T-cell (primary cell): ENCODE measurements around the gene FRMD3. TPM values are rescaled to one million over a fixed set of nuclear protein-coding genes. Genes with fewer than 3 reads are reported as not detected.

ENCODE experiments used
- ATAC-seq, 4 experiments: fragments of 200-7000 bp in 3 of 4; fragments of 150-1000 bp in 1 of 4; cut with Tn5 transposase; replicated peaks in 1 of 4; 1 replicate in 3 of 4; 2 replicates in 1 of 4; pipeline ENCODE4 v1.10.0; 2021; ENCODE audit warnings: moderate library complexity in 3 of 4, mild to moderate bottlenecking in 2 of 4, moderate number of reproducible peaks in 1 of 4
- CTCF ChIA-PET, 2 donors: fragments of 300-600 bp; sonication (Branson Sonifier 250); formaldehyde crosslinking; loops; one replicate each; lab custom pipeline; 2022; ENCODE audit warnings: antibody characterized with exemption in 2 of 2; lab: Charles Lee
- POLR2A ChIA-PET, 2 donors: fragments of 300-600 bp; sonication (Branson Sonifier 250); formaldehyde crosslinking; loops; one replicate each; lab custom pipeline; 2022; ENCODE audit warnings: antibody characterized with exemption in 2 of 2; lab: Charles Lee
- DNase-seq, 35 experiments: peaks; one replicate each; pipeline versions ENCODE4 v3.0.0 to v3.0.0-alpha.2; 2013 to 2023
- H3K27ac ChIP-seq: one replicate; pipeline ENCODE4 v1.5.1; 2013; ENCODE audit warnings: low read length
- H3K27me3 ChIP-seq, 2 experiments: replicated peaks in 1 of 2; 1 replicate in 1 of 2; 2 replicates in 1 of 2; pipeline versions ENCODE4 v1.6.1 to v1.7.0; 2013; ENCODE audit warnings: low read length in 1 of 2, mixed read lengths in 1 of 2; ENCODE audit not compliant: control insufficient read depth in 2 of 2, insufficient read depth in 2 of 2; ENCODE audit errors: extremely low read depth in 1 of 2
- H3K36me3 ChIP-seq, 2 donors: 1 replicate in 1 of 2; 2 replicates in 1 of 2; pipeline versions ENCODE4 v1.6.1 to v1.7.0; 2013; ENCODE audit warnings: low read length in 1 of 2; ENCODE audit not compliant: control insufficient read depth in 2 of 2, insufficient read depth in 1 of 2; ENCODE audit errors: extremely low read depth in 1 of 2
- H3K4me1 ChIP-seq, 2 experiments: 1 replicate in 1 of 2; 2 replicates in 1 of 2; pipeline versions ENCODE4 v1.6.1 to v1.7.0; 2013; ENCODE audit warnings: low read length in 2 of 2, mixed read lengths in 1 of 2; ENCODE audit not compliant: insufficient read depth in 2 of 2, control insufficient read depth in 1 of 2; ENCODE audit errors: extremely low read depth in 1 of 2
- H3K4me3 ChIP-seq, 2 donors: 1 replicate in 1 of 2; 2 replicates in 1 of 2; pipeline versions ENCODE4 v1.5.1 to v1.7.0; 2013; ENCODE audit warnings: mild to moderate bottlenecking in 2 of 2, low read length in 1 of 2, moderate library complexity in 1 of 2; ENCODE audit not compliant: control insufficient read depth in 1 of 2; ENCODE audit errors: extremely low read depth in 1 of 2
- H3K9me3 ChIP-seq: 2 replicates; pipeline ENCODE4 v1.7.0; 2013
- H3K27ac Mint-ChIP-seq, 2 donors: one replicate each; pipeline ENCODE4 v1.8.0; 2020 to 2021; ENCODE audit warnings: mild to moderate bottlenecking in 2 of 2, mixed read lengths in 2 of 2
- H3K27me3 Mint-ChIP-seq, 2 donors: one replicate each; pipeline ENCODE4 v1.8.0; 2021 to 2022; ENCODE audit warnings: mixed read lengths in 2 of 2
- H3K36me3 Mint-ChIP-seq: one replicate; pipeline ENCODE4 v1.8.0; 2021; ENCODE audit warnings: mixed read lengths
- H3K4me1 Mint-ChIP-seq, 3 donors: one replicate each; pipeline ENCODE4 v1.8.0; 2020 to 2022; ENCODE audit warnings: mixed read lengths in 3 of 3, mild to moderate bottlenecking in 1 of 3
- H3K4me3 Mint-ChIP-seq, 3 donors: one replicate each; pipeline ENCODE4 v1.8.0; 2020 to 2022; ENCODE audit warnings: mild to moderate bottlenecking in 3 of 3, mixed read lengths in 3 of 3, moderate library complexity in 3 of 3
- H3K9me3 Mint-ChIP-seq, 3 donors: one replicate each; pipeline ENCODE4 v1.8.0; 2020 to 2022; ENCODE audit warnings: mixed read lengths in 3 of 3
- WGBS: methylation state at CpG from one replicate; pipeline ENCODE4 v1.1.5; 2013; ENCODE audit warnings: missing lambda C conversion rate; ENCODE audit not compliant: insufficient coverage; 5-methylcytosine and 5-hydroxymethylcytosine counted together
- total RNA-seq, 35 experiments: library from RNA in 6 of 35; stranded (reverse) in 6 of 35; fragments of 120-200 nt in 1 of 35; gene quantifications; one replicate each; pipeline versions ENCODE4 v1.2.1 to v1.2.4 and lab custom pipeline; 2013 to 2026

The FRMD3 gene
- total RNA-seq, 5 donors from 2014 or later (not counting 1 experiment from before 2014, with no cell fraction given): 0.35 to 1.2 (median 0.55) TPM

GRCh38 chr9:83468821-83469220 is 69.4 kb downstream of the FRMD3 start:
- 40% methylated on average over 1 of the region's 3 CpGs for WGBS
- Mint-ChIP-seq H3K36me3 (peaks cover 6% of the 10 kb centered on the region), H3K4me3 (no peak overlapping the region), H3K27me3 (peaks cover 0 to 3% of the 10 kb centered on the region in 2 donors), H3K9me3 (no peaks in the 10 kb centered on the region), H3K27ac (no peak overlapping the region), H3K4me1 (peaks cover 11 to 15% (median 11%) of the 10 kb centered on the region in 3 donors)
- H3K27ac ChIP-seq: no peak overlapping the region
- H3K4me3 ChIP-seq: no peak overlapping the region
- ChIA-PET CTCF (no interaction called here), POLR2A (no interaction called here)
- DNase-seq (no peak), ATAC-seq (no peak)
- H3K9me3 ChIP-seq: no peaks in the 10 kb centered on the region
- H3K4me1 ChIP-seq: no peaks in the 10 kb centered on the region
- H3K27me3 ChIP-seq: no peaks in the 10 kb centered on the region
- no peaks in the 10 kb centered on the region for H3K36me3 ChIP-seq

DNA sequence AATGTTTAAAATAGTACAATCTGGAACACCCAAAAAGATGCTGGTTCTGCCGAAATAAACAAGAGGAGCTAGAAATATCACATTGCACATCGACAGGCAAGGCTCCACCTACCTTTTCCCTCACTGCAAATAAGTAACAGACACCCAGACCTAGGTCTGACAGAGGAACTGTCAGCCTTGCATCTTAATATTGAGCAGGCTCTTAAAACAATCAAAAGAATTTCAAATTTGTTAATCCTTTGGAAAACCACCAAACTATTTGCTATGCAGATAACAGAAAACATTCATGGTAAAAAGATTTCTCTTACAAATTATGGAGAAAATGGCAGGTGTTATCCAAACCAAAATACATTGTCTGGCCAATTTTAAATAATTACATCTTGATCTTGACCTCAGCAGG is 71.3 kb downstream of the FRMD3 start:
- CTCF ChIA-PET: interaction anchor here in 1 of 2 donors (0.6 kb wide), 1 partner anchor 9 kb away, joined by 3 read pairs; no protein-coding TSS in a partner anchor
- Histone ChIP-seq H3K36me3 (no peaks in the 10 kb centered on the region), H3K27ac (no peak overlapping the region), H3K4me3 (no peak overlapping the region), H3K9me3 (no peaks in the 10 kb centered on the region), H3K27me3 (no peaks in the 10 kb centered on the region), H3K4me1 (no peaks in the 10 kb centered on the region)
- peaks cover 0 to 3% of the 10 kb centered on the region in 2 donors for H3K27me3 Mint-ChIP-seq
- H3K4me1 Mint-ChIP-seq: no peaks in the 10 kb centered on the region
- H3K27ac Mint-ChIP-seq: no peak overlapping the region
- peaks cover 13% of the 10 kb centered on the region for H3K36me3 Mint-ChIP-seq
- no peak overlapping the region for H3K4me3 Mint-ChIP-seq
- no peaks in the 10 kb centered on the region for H3K9me3 Mint-ChIP-seq
- DNase-seq (no peak), ATAC-seq (no peak)
- WGBS: 67% methylated on average over 1 of the region's 2 CpGs
- POLR2A ChIA-PET: no interaction called here

- ATAC-seq: no peak
- Histone ChIP-seq H3K36me3 (no peaks in the 10 kb centered on the region), H3K9me3 (no peaks in the 10 kb centered on the region), H3K27ac (no peak overlapping the region), H3K4me3 (no peak overlapping the region), H3K27me3 (no peaks in the 10 kb centered on the region), H3K4me1 (no peaks in the 10 kb centered on the region)
- Mint-ChIP-seq H3K27me3 (peaks cover 0 to 3% of the 10 kb centered on the region in 2 donors), H3K9me3 (peaks cover under 1% of the 10 kb centered on the region in 3 donors), H3K27ac (no peak overlapping the region), H3K4me3 (no peak overlapping the region), H3K4me1 (no peaks in the 10 kb centered on the region), H3K36me3 (peaks cover 14% of the 10 kb centered on the region)
- DNase-seq: no peak
- CTCF ChIA-PET: interaction anchor here in 1 of 2 donors (0.6 kb wide), 1 partner anchor 18 kb away, joined by 3 read pairs; no protein-coding TSS in a partner anchor
- WGBS: 93% methylated on average over 3 of the region's 6 CpGs
- POLR2A ChIA-PET: no interaction called here
These were observed 71.8 kb downstream of the FRMD3 start for GRCh38 chr9:83466351-83466750.

DNA sequence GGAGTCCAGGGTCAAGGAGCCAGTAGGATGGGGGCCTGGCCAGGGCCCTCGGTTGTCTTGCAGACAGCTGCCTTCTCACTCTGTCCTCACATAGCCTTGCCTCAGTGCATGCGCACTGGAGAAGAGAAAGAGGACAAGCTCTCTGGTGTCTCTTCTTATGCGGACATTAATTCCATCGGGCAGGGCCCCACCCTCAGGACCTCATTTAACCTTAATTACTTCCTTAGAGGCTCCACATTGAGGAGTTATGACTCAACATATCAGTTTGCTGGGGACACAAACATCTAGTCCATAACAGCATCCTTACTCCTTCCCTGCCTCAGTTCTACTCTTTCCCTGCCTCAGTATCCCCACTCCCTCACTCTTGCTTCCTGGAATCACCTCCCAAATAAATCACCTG is 78.4 kb downstream of the FRMD3 start:
- ChIA-PET POLR2A (no interaction called here), CTCF (no interaction called here)
- Histone ChIP-seq H3K27ac (no peak overlapping the region), H3K9me3 (no peaks in the 10 kb centered on the region), H3K27me3 (no peaks in the 10 kb centered on the region), H3K4me3 (no peak overlapping the region), H3K4me1 (no peaks in the 10 kb centered on the region), H3K36me3 (no peaks in the 10 kb centered on the region)
- Mint-ChIP-seq H3K27me3 (no peaks in the 10 kb centered on the region), H3K4me3 (no peak overlapping the region), H3K4me1 (no peaks in the 10 kb centered on the region), H3K27ac (no peak overlapping the region), H3K9me3 (peaks cover 5 to 12% (median 7%) of the 10 kb centered on the region in 3 donors), H3K36me3 (peaks cover 21% of the 10 kb centered on the region)
- ATAC-seq (no peak), DNase-seq (no peak)
- 86% methylated on average over 4 of the region's 4 CpGs for WGBS

- H3K4me1 ChIP-seq: no peaks in the 10 kb centered on the region
- WGBS: 100% methylated on average over 2 of the region's 2 CpGs
- no peak overlapping the region for H3K4me3 Mint-ChIP-seq
- POLR2A ChIA-PET: no interaction called here
- ATAC-seq (no peak), DNase-seq (no peak)
- H3K27ac Mint-ChIP-seq: no peak overlapping the region
- H3K27ac ChIP-seq: no peak overlapping the region
- H3K27me3 Mint-ChIP-seq: no peaks in the 10 kb centered on the region
- CTCF ChIA-PET: interaction anchor here in 1 of 2 donors (0.6 kb wide), 1 partner anchor 9 kb away, joined by 3 read pairs; no protein-coding TSS in a partner anchor
- H3K27me3 ChIP-seq: no peaks in the 10 kb centered on the region
- no peaks in the 10 kb centered on the region for H3K4me1 Mint-ChIP-seq
- H3K4me3 ChIP-seq: no peak overlapping the region
- H3K36me3 ChIP-seq: no peaks in the 10 kb centered on the region
- H3K9me3 ChIP-seq: no peaks in the 10 kb centered on the region
- H3K9me3 Mint-ChIP-seq: peaks cover 5 to 12% (median 7%) of the 10 kb centered on the region in 3 donors
- H3K36me3 Mint-ChIP-seq: peaks cover 21% of the 10 kb centered on the region
These were observed 79.7 kb downstream of the FRMD3 start for GRCh38 chr9:83458530-83458929.

GRCh38 chr9:83457005-83457404 is 81.2 kb downstream of the FRMD3 start:
- H3K4me3 ChIP-seq: no peak overlapping the region
- no CpG with 5 or more reads among the region's 3 CpGs for whole genome bisulfite sequencing
- no peak overlapping the region for H3K27ac Mint-ChIP-seq
- ATAC-seq (no peak), DNase-seq (no peak)
- ChIA-PET POLR2A (no interaction called here), CTCF (no interaction called here)
- peaks cover 14% of the 10 kb centered on the region for H3K36me3 Mint-ChIP-seq
- no peaks in the 10 kb centered on the region for H3K4me1 ChIP-seq
- H3K27me3 Mint-ChIP-seq: no peaks in the 10 kb centered on the region
- H3K27me3 ChIP-seq: no peaks in the 10 kb centered on the region
- H3K4me3 Mint-ChIP-seq: no peak overlapping the region
- H3K27ac ChIP-seq: no peak overlapping the region
- H3K9me3 Mint-ChIP-seq: peaks cover 5 to 12% (median 7%) of the 10 kb centered on the region in 3 donors
- no peaks in the 10 kb centered on the region for H3K4me1 Mint-ChIP-seq
- H3K9me3 ChIP-seq: no peaks in the 10 kb centered on the region
- H3K36me3 ChIP-seq: no peaks in the 10 kb centered on the region

GRCh38 chr9:83456226-83456625 is 82.0 kb downstream of the FRMD3 start:
- Mint-ChIP-seq H3K4me3 (no peak overlapping the region), H3K9me3 (peaks cover 4 to 9% (median 5%) of the 10 kb centered on the region in 3 donors), H3K4me1 (no peaks in the 10 kb centered on the region), H3K27me3 (no peaks in the 10 kb centered on the region), H3K36me3 (peaks cover 12% of the 10 kb centered on the region), H3K27ac (no peak overlapping the region)
- H3K27ac ChIP-seq: no peak overlapping the region
- ChIA-PET POLR2A (no interaction called here), CTCF (no interaction called here)
- no CpG with 5 or more reads among the region's 2 CpGs for whole genome bisulfite sequencing
- no peaks in the 10 kb centered on the region for H3K9me3 ChIP-seq
- H3K4me1 ChIP-seq: no peaks in the 10 kb centered on the region
- no peak overlapping the region for H3K4me3 ChIP-seq
- no peaks in the 10 kb centered on the region for H3K27me3 ChIP-seq
- no peak for ATAC-seq
- H3K36me3 ChIP-seq: no peaks in the 10 kb centered on the region
- no peak for DNase-seq
